OCI-M2 (cell line): Measurements from ENCODE around the gene METTL17.
"Not testable (repeated sequence)": the region's sequence is repeated elsewhere in the genome, so short reads cannot be mapped to it uniquely, and the experiment has no call there.

Source experiments
- DNase-seq: peaks from one replicate; lab custom pipeline; 2025; ENCODE audit not compliant: unreplicated experiment; lab: John Stamatoyannopoulos, UW

The METTL17 gene

GRCh38 chr14:20996521-20996920 is 6.7 kb downstream of the METTL17 start:
- DNase-seq: no peak

- no peak for DNase-seq
Measured at GRCh38 chr14:20997115-20997514, 7.3 kb downstream of the METTL17 start.

- no peak for DNase-seq
Measured at GRCh38 chr14:20997564-20997963, 7.8 kb downstream of the METTL17 start.

GRCh38 chr14:20998139-20998538 is 8.4 kb downstream of the METTL17 start:
- no peak for DNase-seq

GRCh38 chr14:20998674-20999366 is 9.0 kb downstream of the METTL17 start, which contains the start of gene SLC39A2:
Gene SLC39A2, plus strand, starts transcription at chr14:20999293. Its CDS starts 154 bp downstream, at chr14:20999447.
- no peak for DNase-seq

GRCh38 chr14:20999591-20999990 is 9.8 kb downstream of the METTL17 start:
- no peak for DNase-seq

GRCh38 chr14:21001218-21001617 is 11.4 kb downstream of the METTL17 start:
- DNase-seq: no peak

- no peak for DNase-seq
Measured at GRCh38 chr14:21003788-21004346, 14.1 kb downstream of the METTL17 start.

- not testable (repeated sequence) for DNase-seq
Measured at GRCh38 chr14:21009721-21010120, 19.9 kb downstream of the METTL17 start.

GRCh38 chr14:21011136-21011535 is 21.4 kb downstream of the METTL17 start:
- DNase-seq: no peak

- peak; percentile 91 for DNase-seq
Measured at GRCh38 chr14:21014761-21015190, 25.0 kb downstream of the METTL17 start.

- DNase-seq: no peak
Measured at GRCh38 chr14:21015312-21015711, 25.5 kb downstream of the METTL17 start.

GRCh38 chr14:21016413-21017190 is 26.8 kb downstream of the METTL17 start:
- no peak for DNase-seq

- DNase-seq: no peak
Measured at GRCh38 chr14:21017528-21018245, 27.9 kb downstream of the METTL17 start.

- no peak for DNase-seq
Measured at GRCh38 chr14:21018286-21018685, 28.5 kb downstream of the METTL17 start.

- no peak for DNase-seq
Measured at GRCh38 chr14:21018781-21019180, 29.0 kb downstream of the METTL17 start.

- DNase-seq: no peak
Measured at GRCh38 chr14:21019366-21019765, 29.6 kb downstream of the METTL17 start.

- DNase-seq: no peak
Measured at GRCh38 chr14:21020977-21021545, 31.3 kb downstream of the METTL17 start.

GRCh38 chr14:21022686-21023085 is 32.9 kb downstream of the METTL17 start:
- DNase-seq: no peak

- DNase-seq: no peak
Measured at GRCh38 chr14:21023174-21023573, 33.4 kb downstream of the METTL17 start.
